ENCODE data around the gene MGAT5B. TPM values are rescaled to one million over a fixed set of nuclear protein-coding genes. Genes with fewer than 3 reads are reported as not detected.

Gene MGAT5B
- total RNA-seq, 1 donor from 2014 or later: 1.8 TPM

- TF ChIP-seq, protein P1, sequence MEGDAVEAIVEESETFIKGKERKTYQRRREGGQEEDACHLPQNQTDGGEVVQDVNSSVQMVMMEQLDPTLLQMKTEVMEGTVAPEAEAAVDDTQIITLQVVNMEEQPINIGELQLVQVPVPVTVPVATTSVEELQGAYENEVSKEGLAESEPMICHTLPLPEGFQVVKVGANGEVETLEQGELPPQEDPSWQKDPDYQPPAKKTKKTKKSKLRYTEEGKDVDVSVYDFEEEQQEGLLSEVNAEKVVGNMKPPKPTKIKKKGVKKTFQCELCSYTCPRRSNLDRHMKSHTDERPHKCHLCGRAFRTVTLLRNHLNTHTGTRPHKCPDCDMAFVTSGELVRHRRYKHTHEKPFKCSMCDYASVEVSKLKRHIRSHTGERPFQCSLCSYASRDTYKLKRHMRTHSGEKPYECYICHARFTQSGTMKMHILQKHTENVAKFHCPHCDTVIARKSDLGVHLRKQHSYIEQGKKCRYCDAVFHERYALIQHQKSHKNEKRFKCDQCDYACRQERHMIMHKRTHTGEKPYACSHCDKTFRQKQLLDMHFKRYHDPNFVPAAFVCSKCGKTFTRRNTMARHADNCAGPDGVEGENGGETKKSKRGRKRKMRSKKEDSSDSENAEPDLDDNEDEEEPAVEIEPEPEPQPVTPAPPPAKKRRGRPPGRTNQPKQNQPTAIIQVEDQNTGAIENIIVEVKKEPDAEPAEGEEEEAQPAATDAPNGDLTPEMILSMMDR (IDR thresholded peaks at IDR 0.05): no peak
- TF ChIP-seq EZH2 (IDR thresholded peaks at IDR 0.05) (no peak), EZH2phosphoT487 (IDR thresholded peaks at IDR 0.05) (no peak)
- Mint-ChIP-seq H3K27ac (no peak overlapping the region), H3K36me3 (peaks cover 6% of the 10 kb centered on the region), H3K4me3 (no peak overlapping the region), H3K27me3 (ENCODE audit: insufficient read depth, low read depth) (peaks cover 7% of the 10 kb centered on the region), H3K9me3 (peaks cover 8% of the 10 kb centered on the region), H3K4me1 (peaks cover 2% of the 10 kb centered on the region)
- H3K4me3 ChIP-seq: no peak overlapping the region
- H3K4me1 ChIP-seq: no peaks in the 10 kb centered on the region
- no peaks in the 10 kb centered on the region for H3F3A ChIP-seq (ENCODE audit: low read depth)
- no peak overlapping the region for H2AFZ ChIP-seq (replicated peaks)
- H3K4me2 ChIP-seq: no peak overlapping the region
- H3K9me3 ChIP-seq (ENCODE audit: low read depth): peaks cover 10% of the 10 kb centered on the region
- H3K27me3 ChIP-seq: no peaks in the 10 kb centered on the region
- H3K9ac ChIP-seq: no peak overlapping the region
- no peaks in the 10 kb centered on the region for H3K36me3 ChIP-seq
- no peak for DNase-seq (ENCODE audit: low spot score)
- no peak overlapping the region for H3K27ac ChIP-seq
- H3K79me2 ChIP-seq (ENCODE audit: low read depth): no peaks in the 10 kb centered on the region
- H4K20me1 ChIP-seq (ENCODE audit: low read depth): no peaks in the 10 kb centered on the region
Measured at GRCh38 chr17:76899414-76899813, 31.2 kb downstream of the MGAT5B start.

GRCh38 chr17:76900723-76901122, 32.5 kb downstream of the MGAT5B start:
- peaks cover 7% of the 10 kb centered on the region for H3K27me3 Mint-ChIP-seq (ENCODE audit: insufficient read depth, low read depth)
- no peaks in the 10 kb centered on the region for H3K36me3 ChIP-seq

DNA sequence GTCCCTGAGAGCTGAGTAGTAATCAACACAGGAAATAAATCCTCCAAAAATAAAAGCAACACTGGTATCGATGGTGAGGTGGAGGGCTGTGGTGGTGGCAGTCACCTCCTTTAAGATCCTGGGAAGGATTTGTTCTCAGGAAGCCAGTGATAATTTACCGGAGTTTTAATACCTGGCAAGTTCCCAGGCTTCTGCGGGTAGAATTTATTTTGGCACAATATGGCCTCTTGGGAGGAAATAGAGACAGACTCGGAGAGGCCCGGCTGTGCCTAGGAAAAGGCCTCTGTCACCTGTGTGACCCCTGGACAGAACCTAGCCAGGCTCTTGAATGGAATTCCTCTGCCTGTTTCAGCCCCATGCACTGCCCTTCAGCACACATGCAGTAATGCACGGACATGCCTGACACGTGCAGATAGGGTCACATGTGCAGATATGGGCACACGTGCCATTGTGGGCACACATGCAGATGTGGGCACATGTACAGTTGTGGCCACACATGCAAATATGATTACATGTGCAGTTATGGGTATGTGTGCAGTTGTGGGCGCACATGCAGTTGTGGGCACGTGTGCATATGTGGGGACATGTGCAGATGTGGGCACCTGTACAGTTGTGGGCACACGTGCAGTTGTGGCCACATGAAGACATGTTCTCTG, 33.5 kb downstream of the MGAT5B start:
- H2AFZ ChIP-seq (replicated peaks): no peak overlapping the region
- peaks cover 2% of the 10 kb centered on the region for H3K4me1 Mint-ChIP-seq
- no peaks in the 10 kb centered on the region for H3K4me1 ChIP-seq
- no peak overlapping the region for H3K9ac ChIP-seq
- peak overlapping the region; percentile 74 for H3K27ac Mint-ChIP-seq
- H3K36me3 ChIP-seq: no peaks in the 10 kb centered on the region
- peaks cover 2% of the 10 kb centered on the region for H4K20me1 ChIP-seq (ENCODE audit: low read depth)
- no peak overlapping the region for H3K27ac ChIP-seq
- no peak overlapping the region for H3K4me2 ChIP-seq
- H3K36me3 Mint-ChIP-seq: peaks cover 2% of the 10 kb centered on the region
- H3K27me3 Mint-ChIP-seq (ENCODE audit: insufficient read depth, low read depth): peaks cover 7% of the 10 kb centered on the region
- H3F3A ChIP-seq (ENCODE audit: low read depth): no peaks in the 10 kb centered on the region
- no peak for DNase-seq (ENCODE audit: low spot score)
- H3K79me2 ChIP-seq (ENCODE audit: low read depth): no peaks in the 10 kb centered on the region
- no peaks in the 10 kb centered on the region for H3K9me3 ChIP-seq (ENCODE audit: low read depth)
- TF ChIP-seq, protein P1 (IDR thresholded peaks at IDR 0.05): no peak
- TF ChIP-seq EZH2phosphoT487 (IDR thresholded peaks at IDR 0.05) (no peak), EZH2 (IDR thresholded peaks at IDR 0.05) (no peak)
- no peaks in the 10 kb centered on the region for H3K27me3 ChIP-seq
- no peaks in the 10 kb centered on the region for H3K9me3 Mint-ChIP-seq
- no peak overlapping the region for H3K4me3 Mint-ChIP-seq
- H3K4me3 ChIP-seq: no peak overlapping the region

More at GRCh38 chr17:76900723-76901122, 32.5 kb downstream of the MGAT5B start:
- H3K9me3 ChIP-seq (ENCODE audit: low read depth): no peaks in the 10 kb centered on the region
- H2AFZ ChIP-seq (replicated peaks): no peak overlapping the region
- no peak for DNase-seq (ENCODE audit: low spot score)
- H3K4me1 ChIP-seq: no peaks in the 10 kb centered on the region
- H4K20me1 ChIP-seq (ENCODE audit: low read depth): no peaks in the 10 kb centered on the region
- Mint-ChIP-seq H3K9me3 (no peaks in the 10 kb centered on the region), H3K4me1 (peaks cover 2% of the 10 kb centered on the region), H3K36me3 (peaks cover 3% of the 10 kb centered on the region), H3K4me3 (no peak overlapping the region), H3K27ac (no peak overlapping the region)
- no peaks in the 10 kb centered on the region for H3K27me3 ChIP-seq
- no peaks in the 10 kb centered on the region for H3F3A ChIP-seq (ENCODE audit: low read depth)
- H3K4me2 ChIP-seq: no peak overlapping the region
- TF ChIP-seq EZH2 (IDR thresholded peaks at IDR 0.05): no peak
- no peak for TF ChIP-seq EZH2phosphoT487 (IDR thresholded peaks at IDR 0.05)
- TF ChIP-seq, protein P1 (IDR thresholded peaks at IDR 0.05): no peak
- no peak overlapping the region for H3K27ac ChIP-seq
- H3K79me2 ChIP-seq (ENCODE audit: low read depth): no peaks in the 10 kb centered on the region
- H3K4me3 ChIP-seq: no peak overlapping the region
- no peak overlapping the region for H3K9ac ChIP-seq
